ENCODE data around the gene FGG. TPM values are rescaled to one million over a fixed set of nuclear protein-coding genes. Genes with fewer than 3 reads are reported as not detected.

FGG gene
- polyA plus RNA-seq (ENCODE audit: low read depth in 6 of 6) = not detected

DNA sequence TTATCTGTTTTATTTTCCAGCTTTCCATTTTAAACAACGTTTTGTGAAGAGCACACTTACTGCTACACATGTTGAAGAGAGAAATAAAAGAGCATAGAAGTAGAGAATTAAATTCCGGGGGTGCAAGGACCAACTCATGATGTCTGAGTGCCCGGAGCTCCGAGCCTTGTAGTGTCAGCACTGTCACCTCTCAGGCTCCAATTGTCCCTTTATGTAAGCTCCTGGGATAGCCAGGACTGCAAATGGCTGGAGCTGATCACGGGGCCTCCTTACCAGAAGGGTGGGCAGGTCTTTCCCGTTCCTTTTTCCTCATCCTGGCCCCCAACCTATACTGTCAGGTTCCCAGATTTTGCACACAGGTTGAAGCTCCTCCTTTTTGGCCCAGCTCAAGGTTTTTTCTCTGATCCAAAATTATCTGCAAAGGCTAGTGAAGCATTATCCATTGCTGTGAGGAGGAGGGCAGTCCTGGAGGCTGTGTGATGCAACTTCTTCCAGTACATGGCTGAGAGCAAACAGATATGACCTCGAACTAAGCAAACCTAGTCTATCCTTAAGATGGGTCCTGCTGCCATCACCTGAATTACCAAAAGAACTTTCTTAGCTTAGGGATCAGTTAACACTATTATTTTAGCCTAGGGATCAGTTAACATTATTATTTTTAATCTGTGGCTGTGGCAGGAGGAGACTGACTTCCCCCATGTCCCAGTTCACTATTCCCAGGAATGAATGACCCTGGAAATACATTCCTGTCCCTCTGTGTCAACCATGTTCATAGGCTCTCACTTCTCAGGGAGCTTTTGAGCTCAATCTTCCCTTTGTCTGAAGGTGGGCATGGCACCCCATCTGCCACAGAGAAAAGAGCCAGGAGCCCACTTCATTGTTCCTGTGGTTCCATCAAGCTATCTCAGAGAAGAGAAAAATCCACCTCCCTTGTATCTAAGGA lies at the start of gene FGG:
FGG (minus strand) TSS at position 185 of the 943 bp plus-strand sequence; CDS start at position 138, 47 bp downstream.
- Mint-ChIP-seq H3K36me3 (peaks cover 0 to 6% of the 10 kb centered on the region in 2 donors), H3K27ac (peak within 1 kb of the TSS in 1 of 6 donors; percentile 21), H3K4me3 (no peak within 1 kb of the TSS), H3K4me1 (peaks cover 7 to 18% (median 12%) of the 10 kb centered on the region in 3 donors), H3K9me3 (peaks cover 0 to 2% (median 0%) of the 10 kb centered on the region in 7 donors), H3K27me3 (peaks cover 4 to 17% (median 11%) of the 10 kb centered on the region in 3 donors)
- ATAC-seq (ENCODE audit: low read depth in 2 of 2) (no peak), DNase-seq (no peak)

- Mint-ChIP-seq H3K27ac (peak overlapping the region in 1 of 6 donors; percentile 13), H3K9me3 (peaks cover 0 to 5% (median 2%) of the 10 kb centered on the region in 7 donors), H3K27me3 (peaks cover 4 to 8% (median 6%) of the 10 kb centered on the region in 3 donors), H3K4me3 (no peak overlapping the region), H3K4me1 (no peaks in the 10 kb centered on the region), H3K36me3 (no peaks in the 10 kb centered on the region)
- DNase-seq = no peak
- no peak for ATAC-seq (ENCODE audit: low read depth in 2 of 2)
Observed at GRCh38 chr4:154660052-154660451, 47.6 kb upstream of the FGG start.

DNA sequence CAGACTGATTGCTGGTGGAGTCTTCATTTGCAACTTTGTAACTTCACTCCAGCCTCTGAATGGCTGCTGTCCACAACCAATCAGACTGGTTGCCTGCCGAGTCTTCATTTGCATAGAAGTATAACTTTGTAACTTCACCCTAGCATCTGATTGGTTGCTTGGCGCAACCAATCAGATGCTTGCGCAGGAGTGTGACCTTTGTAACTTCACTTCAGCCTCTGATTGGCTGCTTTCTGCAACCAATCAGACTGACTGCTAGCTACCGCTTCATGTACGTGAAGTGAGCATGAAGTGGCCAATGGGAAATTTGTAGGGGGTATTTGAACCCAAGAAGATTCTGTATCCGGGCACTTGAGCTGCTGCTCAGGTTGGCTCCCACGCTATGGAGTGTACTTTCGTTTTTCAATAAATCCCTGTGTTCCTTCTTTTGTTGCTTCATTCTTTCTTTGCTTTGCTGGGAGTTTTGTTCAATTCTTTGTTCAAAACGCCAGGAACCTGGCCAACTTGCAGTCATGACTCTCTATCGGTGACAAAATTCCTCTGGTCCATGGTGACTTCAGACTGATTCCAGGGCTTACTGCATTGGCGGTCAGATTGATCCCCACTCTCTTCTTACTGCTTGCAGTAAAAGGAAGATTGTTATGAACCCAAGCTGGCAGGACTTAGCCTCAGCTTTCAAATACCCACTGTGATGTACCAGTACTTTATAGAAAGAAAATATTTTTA lies 46.4 kb upstream of the FGG start:
- H3K4me1 Mint-ChIP-seq = no peaks in the 10 kb centered on the region
- H3K9me3 Mint-ChIP-seq = peaks cover 0 to 5% (median 2%) of the 10 kb centered on the region in 7 donors
- peaks cover 6 to 14% (median 10%) of the 10 kb centered on the region in 3 donors for H3K27me3 Mint-ChIP-seq
- no peaks in the 10 kb centered on the region for H3K36me3 Mint-ChIP-seq
- no peak overlapping the region for H3K4me3 Mint-ChIP-seq
- DNase-seq (no peak), ATAC-seq (ENCODE audit: low read depth in 2 of 2) (no peak)
- no peak overlapping the region for H3K27ac Mint-ChIP-seq

- H3K4me3 Mint-ChIP-seq = no peak overlapping the region
- H3K27ac Mint-ChIP-seq = no peak overlapping the region
- no peaks in the 10 kb centered on the region for H3K4me1 Mint-ChIP-seq
- H3K36me3 Mint-ChIP-seq = no peaks in the 10 kb centered on the region
- H3K9me3 Mint-ChIP-seq = peaks cover 0 to 4% (median 0%) of the 10 kb centered on the region in 7 donors
- ATAC-seq (ENCODE audit: low read depth in 2 of 2) (no peak), DNase-seq (no peak)
- peaks cover 16 to 31% (median 28%) of the 10 kb centered on the region in 3 donors for H3K27me3 Mint-ChIP-seq
Observed at GRCh38 chr4:154643493-154643892, 31.0 kb upstream of the FGG start.

DNA sequence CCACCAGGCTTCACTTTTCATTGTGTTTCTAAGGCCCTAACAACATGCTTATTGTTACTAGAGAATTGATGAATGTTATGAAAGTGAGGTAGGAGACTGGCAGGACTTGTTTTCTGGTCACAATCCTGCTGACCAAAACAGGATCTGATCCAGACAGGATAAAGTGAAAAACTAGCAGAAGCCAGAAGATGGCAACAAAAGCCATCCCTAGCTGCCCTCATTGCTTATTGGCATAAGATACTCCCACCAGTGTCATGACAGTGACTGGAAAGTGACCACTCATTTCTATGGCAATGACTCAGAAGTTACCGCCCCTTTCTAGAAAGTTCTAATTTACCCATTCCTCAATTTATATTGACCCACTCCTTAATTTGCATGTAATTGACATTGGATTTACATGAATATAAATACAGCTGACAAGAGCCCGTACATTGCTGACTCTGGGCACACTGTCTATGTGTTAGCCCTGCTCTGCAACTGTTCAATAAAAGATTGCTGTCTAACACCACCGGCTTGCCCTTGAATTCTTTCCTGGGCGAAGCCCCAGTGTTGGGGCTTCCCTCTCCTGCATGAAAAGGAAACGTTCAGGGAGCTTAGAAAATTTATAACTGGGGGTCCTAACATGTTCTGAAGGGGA lies 30.0 kb upstream of the FGG start:
- H3K4me3 Mint-ChIP-seq = no peak overlapping the region
- DNase-seq (no peak), ATAC-seq (ENCODE audit: low read depth in 2 of 2) (no peak)
- no peaks in the 10 kb centered on the region for H3K4me1 Mint-ChIP-seq
- H3K27ac Mint-ChIP-seq = no peak overlapping the region
- H3K36me3 Mint-ChIP-seq = no peaks in the 10 kb centered on the region
- H3K9me3 Mint-ChIP-seq = no peaks in the 10 kb centered on the region
- H3K27me3 Mint-ChIP-seq = peaks cover 18 to 27% (median 23%) of the 10 kb centered on the region in 3 donors

DNA sequence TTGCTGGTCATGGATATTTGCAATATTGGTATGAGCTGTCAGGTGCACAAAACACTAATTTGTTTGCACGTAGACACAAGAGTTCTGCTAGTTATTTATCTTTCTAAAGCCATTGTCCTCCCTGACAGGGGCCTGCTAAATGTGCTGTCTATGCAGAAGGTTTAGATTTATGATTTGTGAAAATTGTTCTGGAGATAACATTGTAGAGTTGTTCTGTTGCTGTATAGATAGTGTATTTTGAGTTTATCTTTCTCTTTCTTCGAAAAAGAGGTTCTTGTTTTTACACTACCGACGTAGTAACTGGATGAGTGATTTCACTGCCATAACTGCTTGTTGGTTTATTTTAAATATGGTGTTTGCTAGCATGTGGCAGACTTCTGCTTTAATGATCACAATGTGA lies 28.5 kb upstream of the FGG start:
- H3K36me3 Mint-ChIP-seq = no peaks in the 10 kb centered on the region
- peaks cover 0 to 6% (median 4%) of the 10 kb centered on the region in 7 donors for H3K9me3 Mint-ChIP-seq
- peaks cover 15 to 19% (median 18%) of the 10 kb centered on the region in 3 donors for H3K27me3 Mint-ChIP-seq
- no peak overlapping the region for H3K27ac Mint-ChIP-seq
- H3K4me3 Mint-ChIP-seq = no peak overlapping the region
- ATAC-seq (ENCODE audit: low read depth in 2 of 2) (no peak), DNase-seq (no peak)
- no peaks in the 10 kb centered on the region for H3K4me1 Mint-ChIP-seq

DNA sequence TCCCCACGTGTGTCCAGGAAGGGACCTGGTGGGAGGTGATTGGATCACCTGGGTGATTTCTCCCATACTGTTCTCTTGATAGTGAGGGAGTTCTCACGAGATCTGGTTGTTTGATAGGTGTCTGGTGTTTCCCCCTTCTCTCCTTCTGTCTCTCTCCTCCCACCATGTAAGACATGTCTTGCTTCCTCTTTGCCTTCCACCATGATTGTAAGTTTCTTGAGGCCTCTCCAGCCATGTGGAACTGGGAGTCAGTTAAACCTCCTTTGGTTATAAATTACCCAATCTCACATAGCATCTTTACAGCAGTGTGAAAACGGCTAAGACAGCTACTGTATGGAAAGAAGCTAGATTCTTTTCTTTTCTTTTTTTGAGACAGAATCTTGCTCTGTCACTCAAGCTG lies 21.6 kb upstream of the FGG start:
- H3K4me3 Mint-ChIP-seq = no peak overlapping the region
- peaks cover 0 to 8% (median 4%) of the 10 kb centered on the region in 7 donors for H3K9me3 Mint-ChIP-seq
- peaks cover 28 to 44% (median 38%) of the 10 kb centered on the region in 3 donors for H3K27me3 Mint-ChIP-seq
- DNase-seq (no peak), ATAC-seq (ENCODE audit: low read depth in 2 of 2) (peak in 1 of 2 donors; percentile 28)
- H3K36me3 Mint-ChIP-seq = no peaks in the 10 kb centered on the region
- no peak overlapping the region for H3K27ac Mint-ChIP-seq
- no peaks in the 10 kb centered on the region for H3K4me1 Mint-ChIP-seq

GRCh38 chr4:154631828-154632227 lies 19.4 kb upstream of the FGG start:
- ATAC-seq (ENCODE audit: low read depth in 2 of 2) = no peak
- Mint-ChIP-seq H3K27me3 (peaks cover 17 to 36% (median 27%) of the 10 kb centered on the region in 3 donors), H3K27ac (no peak overlapping the region)

DNA sequence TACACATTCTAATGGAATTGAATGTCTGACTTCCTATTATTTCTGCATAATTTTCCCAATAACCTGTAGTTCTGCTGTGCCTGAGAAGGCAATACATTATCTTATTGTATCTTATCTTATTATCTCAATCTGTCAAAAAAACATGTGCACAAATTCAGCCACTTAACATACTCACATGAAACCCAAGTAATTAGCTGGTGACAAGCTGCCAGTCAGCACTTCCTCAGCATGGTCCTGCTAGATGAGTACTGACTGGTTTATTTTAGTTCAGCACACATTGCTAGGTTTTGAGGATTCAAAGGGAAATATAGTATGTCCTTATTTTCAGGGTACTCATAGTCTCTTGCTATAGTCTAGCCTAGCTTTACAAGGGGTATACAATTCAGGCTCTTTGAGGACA lies 17.9 kb upstream of the FGG start:
- H3K36me3 Mint-ChIP-seq = no peaks in the 10 kb centered on the region
- no peak overlapping the region for H3K27ac Mint-ChIP-seq
- no peak overlapping the region for H3K4me3 Mint-ChIP-seq
- peaks cover 0 to 3% (median 0%) of the 10 kb centered on the region in 7 donors for H3K9me3 Mint-ChIP-seq
- ATAC-seq (ENCODE audit: low read depth in 2 of 2) = no peak
- no peak for DNase-seq
- peaks cover 22 to 48% (median 34%) of the 10 kb centered on the region in 3 donors for H3K27me3 Mint-ChIP-seq
- H3K4me1 Mint-ChIP-seq = peaks cover 0 to 6% (median 5%) of the 10 kb centered on the region in 3 donors

More at GRCh38 chr4:154631828-154632227, 19.4 kb upstream of the FGG start:
- Mint-ChIP-seq H3K4me3 (no peak overlapping the region), H3K36me3 (no peaks in the 10 kb centered on the region), H3K9me3 (peaks cover 0 to 6% (median 4%) of the 10 kb centered on the region in 7 donors), H3K4me1 (no peaks in the 10 kb centered on the region)
- DNase-seq = no peak

GRCh38 chr4:154626793-154627484 lies 14.5 kb upstream of the FGG start:
- Mint-ChIP-seq H3K27me3 (peaks cover 25 to 31% (median 26%) of the 10 kb centered on the region in 3 donors), H3K4me1 (peaks cover 0 to 6% (median 5%) of the 10 kb centered on the region in 3 donors), H3K4me3 (peak overlapping the region in 5 of 8 donors; percentile 23 to 68 (median 62)), H3K36me3 (no peaks in the 10 kb centered on the region), H3K27ac (no peak overlapping the region), H3K9me3 (no peaks in the 10 kb centered on the region)
- ATAC-seq (ENCODE audit: low read depth in 2 of 2) (peak; percentile 95), DNase-seq (peak; percentile 55)

- peak overlapping the region in 1 of 6 donors; percentile 24 for H3K27ac Mint-ChIP-seq
- H3K27me3 Mint-ChIP-seq = peaks cover 22 to 28% (median 26%) of the 10 kb centered on the region in 3 donors
- H3K4me1 Mint-ChIP-seq = peaks cover 0 to 6% (median 5%) of the 10 kb centered on the region in 3 donors
- DNase-seq = no peak
- H3K4me3 Mint-ChIP-seq = peak overlapping the region in 3 of 8 donors; percentile 42 to 67 (median 66)
- H3K9me3 Mint-ChIP-seq = no peaks in the 10 kb centered on the region
- no peak for ATAC-seq (ENCODE audit: low read depth in 2 of 2)
- no peaks in the 10 kb centered on the region for H3K36me3 Mint-ChIP-seq
Observed at GRCh38 chr4:154625971-154626370, 13.5 kb upstream of the FGG start.

DNA sequence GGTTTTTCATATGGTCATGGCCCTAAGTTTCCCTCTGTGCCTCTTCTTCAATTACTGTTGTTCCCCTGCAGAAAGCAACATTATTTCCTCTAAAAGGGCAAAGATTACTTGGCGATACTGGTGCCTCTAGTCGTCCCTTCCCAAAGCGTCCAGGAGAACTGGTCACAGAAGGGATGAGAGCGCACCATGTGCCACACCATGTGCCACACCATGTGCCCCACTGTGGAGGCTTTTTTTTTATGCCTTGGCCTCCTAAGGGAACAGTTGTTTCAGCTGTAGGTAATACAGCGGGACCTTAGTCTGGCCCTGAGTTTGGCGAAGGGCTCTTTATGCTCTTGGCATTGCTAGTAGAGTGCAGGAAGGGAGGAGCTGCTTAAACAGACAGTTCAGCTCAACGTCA lies 11.5 kb upstream of the FGG start:
- Mint-ChIP-seq H3K4me1 (peaks cover 0 to 6% (median 5%) of the 10 kb centered on the region in 3 donors), H3K9me3 (no peaks in the 10 kb centered on the region)
- no peak for ATAC-seq (ENCODE audit: low read depth in 2 of 2)

More for the DNA sequence above, 11.5 kb upstream of the FGG start:
- no peaks in the 10 kb centered on the region for H3K36me3 Mint-ChIP-seq
- no peak overlapping the region for H3K27ac Mint-ChIP-seq
- H3K4me3 Mint-ChIP-seq = no peak overlapping the region
- peaks cover 13 to 26% (median 16%) of the 10 kb centered on the region in 3 donors for H3K27me3 Mint-ChIP-seq
- DNase-seq = no peak
